T-cell (primary cell): ENCODE data around the gene TSPAN15. TPM values are rescaled to one million over a fixed set of nuclear protein-coding genes. Genes with fewer than 3 reads are reported as not detected.

Experiments used
- ATAC-seq, 4 experiments: fragments of 200-7000 bp in 3 of 4; fragments of 150-1000 bp in 1 of 4; cut with Tn5 transposase; replicated peaks in 1 of 4; 1 replicate in 3 of 4; 2 replicates in 1 of 4; pipeline ENCODE4 v1.10.0; 2021; ENCODE audit warnings: moderate library complexity in 3 of 4, mild to moderate bottlenecking in 2 of 4, moderate number of reproducible peaks in 1 of 4
- CTCF ChIA-PET, 2 donors: fragments of 300-600 bp; sonication (Branson Sonifier 250); formaldehyde crosslinking; loops; one replicate each; lab custom pipeline; 2022; ENCODE audit warnings: antibody characterized with exemption in 2 of 2; lab: Charles Lee
- POLR2A ChIA-PET, 2 donors: fragments of 300-600 bp; sonication (Branson Sonifier 250); formaldehyde crosslinking; loops; one replicate each; lab custom pipeline; 2022; ENCODE audit warnings: antibody characterized with exemption in 2 of 2; lab: Charles Lee
- DNase-seq, 35 experiments: peaks; one replicate each; pipeline versions ENCODE4 v3.0.0 to v3.0.0-alpha.2; 2013 to 2023
- H3K27ac ChIP-seq: one replicate; pipeline ENCODE4 v1.5.1; 2013; ENCODE audit warnings: low read length
- H3K27me3 ChIP-seq, 2 experiments: replicated peaks in 1 of 2; 1 replicate in 1 of 2; 2 replicates in 1 of 2; pipeline versions ENCODE4 v1.6.1 to v1.7.0; 2013; ENCODE audit warnings: low read length in 1 of 2, mixed read lengths in 1 of 2; ENCODE audit not compliant: control insufficient read depth in 2 of 2, insufficient read depth in 2 of 2; ENCODE audit errors: extremely low read depth in 1 of 2
- H3K36me3 ChIP-seq, 2 donors: 1 replicate in 1 of 2; 2 replicates in 1 of 2; pipeline versions ENCODE4 v1.6.1 to v1.7.0; 2013; ENCODE audit warnings: low read length in 1 of 2; ENCODE audit not compliant: control insufficient read depth in 2 of 2, insufficient read depth in 1 of 2; ENCODE audit errors: extremely low read depth in 1 of 2
- H3K4me1 ChIP-seq, 2 experiments: 1 replicate in 1 of 2; 2 replicates in 1 of 2; pipeline versions ENCODE4 v1.6.1 to v1.7.0; 2013; ENCODE audit warnings: low read length in 2 of 2, mixed read lengths in 1 of 2; ENCODE audit not compliant: insufficient read depth in 2 of 2, control insufficient read depth in 1 of 2; ENCODE audit errors: extremely low read depth in 1 of 2
- H3K4me3 ChIP-seq, 2 donors: 1 replicate in 1 of 2; 2 replicates in 1 of 2; pipeline versions ENCODE4 v1.5.1 to v1.7.0; 2013; ENCODE audit warnings: mild to moderate bottlenecking in 2 of 2, low read length in 1 of 2, moderate library complexity in 1 of 2; ENCODE audit not compliant: control insufficient read depth in 1 of 2; ENCODE audit errors: extremely low read depth in 1 of 2
- H3K9me3 ChIP-seq: 2 replicates; pipeline ENCODE4 v1.7.0; 2013
- H3K27ac Mint-ChIP-seq, 2 donors: one replicate each; pipeline ENCODE4 v1.8.0; 2020 to 2021; ENCODE audit warnings: mild to moderate bottlenecking in 2 of 2, mixed read lengths in 2 of 2
- H3K27me3 Mint-ChIP-seq, 2 donors: one replicate each; pipeline ENCODE4 v1.8.0; 2021 to 2022; ENCODE audit warnings: mixed read lengths in 2 of 2
- H3K36me3 Mint-ChIP-seq: one replicate; pipeline ENCODE4 v1.8.0; 2021; ENCODE audit warnings: mixed read lengths
- H3K4me1 Mint-ChIP-seq, 3 donors: one replicate each; pipeline ENCODE4 v1.8.0; 2020 to 2022; ENCODE audit warnings: mixed read lengths in 3 of 3, mild to moderate bottlenecking in 1 of 3
- H3K4me3 Mint-ChIP-seq, 3 donors: one replicate each; pipeline ENCODE4 v1.8.0; 2020 to 2022; ENCODE audit warnings: mild to moderate bottlenecking in 3 of 3, mixed read lengths in 3 of 3, moderate library complexity in 3 of 3
- H3K9me3 Mint-ChIP-seq, 3 donors: one replicate each; pipeline ENCODE4 v1.8.0; 2020 to 2022; ENCODE audit warnings: mixed read lengths in 3 of 3
- WGBS: methylation state at CpG from one replicate; pipeline ENCODE4 v1.1.5; 2013; ENCODE audit warnings: missing lambda C conversion rate; ENCODE audit not compliant: insufficient coverage; 5-methylcytosine and 5-hydroxymethylcytosine counted together
- total RNA-seq, 35 experiments: library from RNA in 6 of 35; stranded (reverse) in 6 of 35; fragments of 120-200 nt in 1 of 35; gene quantifications; one replicate each; pipeline versions ENCODE4 v1.2.1 to v1.2.4 and lab custom pipeline; 2013 to 2026

Gene TSPAN15
- total RNA-seq, 5 donors from 2014 or later (not counting 1 experiment from before 2014, with no cell fraction given) = 2.9 to 8.2 (median 6.2) TPM

DNA sequence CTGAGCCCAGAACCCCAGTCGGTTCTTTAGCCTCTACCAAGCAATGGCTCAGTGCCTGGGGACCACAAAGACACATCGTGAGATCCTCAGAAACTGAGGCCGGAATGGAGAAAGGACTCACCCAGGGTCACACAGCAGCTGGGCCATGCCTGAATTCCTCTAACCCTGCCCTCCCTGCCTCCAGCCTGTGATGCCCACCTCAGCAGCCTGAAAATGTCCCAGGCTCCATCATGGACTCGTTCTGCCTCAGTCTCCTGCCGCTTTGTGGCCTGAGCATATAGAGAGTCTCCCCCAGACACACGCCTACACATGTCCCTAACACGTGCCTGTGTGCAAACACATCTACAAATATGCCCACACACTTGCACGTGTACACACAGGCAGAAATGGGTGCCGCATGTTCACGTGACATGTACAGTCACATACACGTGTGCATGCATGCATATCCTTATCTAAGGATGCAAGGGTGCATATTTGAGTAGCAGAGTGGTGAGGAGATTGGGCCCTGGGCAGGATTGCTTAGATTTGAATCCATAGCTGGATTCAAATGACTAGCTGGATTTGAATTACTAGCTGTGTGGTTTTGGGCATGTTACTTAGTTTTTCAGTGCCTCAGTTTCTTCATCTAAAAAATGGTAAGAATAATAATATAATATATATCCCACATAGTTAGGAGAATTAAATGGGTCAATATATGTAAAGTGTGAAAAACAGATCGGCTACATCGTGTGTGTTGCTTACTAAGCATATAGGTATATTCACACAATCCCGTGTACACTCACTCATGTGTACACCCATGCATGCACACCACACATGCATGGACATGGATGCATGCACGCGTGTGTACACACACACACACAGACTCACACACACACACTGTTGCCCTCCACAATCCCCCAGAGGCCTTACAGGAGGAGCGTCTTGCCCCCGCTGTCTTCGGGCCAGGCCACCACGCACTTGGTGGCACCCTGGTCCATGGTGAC is 36.9 kb upstream of the TSPAN15 start:
- Mint-ChIP-seq H3K9me3 (no peaks in the 10 kb centered on the region), H3K4me3 (no peak overlapping the region), H3K27me3 (no peaks in the 10 kb centered on the region), H3K4me1 (peaks cover 0 to 8% (median 7%) of the 10 kb centered on the region in 3 donors), H3K36me3 (no peaks in the 10 kb centered on the region), H3K27ac (no peak overlapping the region)
- H3K4me1 ChIP-seq = peaks cover 0 to 7% of the 10 kb centered on the region in 2 experiments
- H3K9me3 ChIP-seq = no peaks in the 10 kb centered on the region
- H3K27me3 ChIP-seq = peaks cover 0 to 22% of the 10 kb centered on the region in 2 experiments
- no peak overlapping the region for H3K27ac ChIP-seq
- POLR2A ChIA-PET = no interaction called here
- H3K4me3 ChIP-seq = no peak overlapping the region
- ATAC-seq (no peak), DNase-seq (no peak)
- H3K36me3 ChIP-seq = no peaks in the 10 kb centered on the region
- CTCF ChIA-PET = interaction anchor here in 1 of 2 donors (0.6 kb wide), 1 partner anchor 93 kb away, joined by 3 read pairs; no protein-coding TSS in a partner anchor
- WGBS = 87% methylated on average over 13 of the region's 20 CpGs

DNA sequence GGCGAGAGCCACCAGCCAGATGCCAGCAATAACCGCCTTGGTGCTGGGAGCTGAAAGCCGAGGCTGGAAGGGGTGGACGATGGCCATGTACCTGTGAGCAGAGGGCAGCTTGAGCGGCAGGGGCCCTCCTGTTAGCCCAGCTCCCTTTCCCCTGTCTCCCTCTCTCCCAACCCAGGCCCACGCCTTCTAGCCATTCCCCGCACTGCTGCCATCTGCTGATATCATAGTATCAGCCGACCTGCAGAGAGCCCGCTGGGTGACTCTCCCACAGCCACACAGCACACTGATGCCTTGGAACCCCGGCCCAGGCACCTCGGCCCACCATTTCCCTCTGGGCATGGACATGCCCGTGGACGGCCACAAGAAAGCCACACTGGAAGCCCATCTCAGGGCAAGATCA is 36.2 kb upstream of the TSPAN15 start:
- no peak overlapping the region for H3K27ac Mint-ChIP-seq
- POLR2A ChIA-PET = no interaction called here

DNA sequence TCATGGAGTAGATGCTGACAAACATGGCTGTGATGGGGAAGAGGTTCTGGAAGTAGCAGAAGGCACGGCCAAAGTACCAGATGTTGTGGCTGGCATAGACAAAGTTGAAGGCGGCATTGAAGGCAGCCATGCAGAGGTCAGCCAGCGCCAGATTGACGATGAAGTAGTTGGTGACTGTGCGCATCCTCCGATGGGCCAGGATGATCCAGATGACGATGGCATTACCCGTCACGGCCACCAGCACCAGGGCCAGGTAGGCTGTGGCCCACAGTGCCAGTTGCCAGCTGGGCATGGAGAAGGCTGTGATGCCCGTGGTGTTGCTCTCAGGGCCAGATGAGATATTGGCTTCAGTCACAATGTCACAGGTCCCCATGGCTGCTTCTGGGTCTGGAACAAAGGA is 35.3 kb upstream of the TSPAN15 start:
- no peak overlapping the region for H3K27ac Mint-ChIP-seq
- ChIA-PET CTCF (no interaction called here), POLR2A (no interaction called here)
- no peaks in the 10 kb centered on the region for H3K9me3 Mint-ChIP-seq
- Histone ChIP-seq H3K4me3 (no peak overlapping the region), H3K36me3 (no peaks in the 10 kb centered on the region), H3K9me3 (no peaks in the 10 kb centered on the region), H3K4me1 (peaks cover 0 to 6% of the 10 kb centered on the region in 2 experiments), H3K27me3 (peaks cover 0 to 25% of the 10 kb centered on the region in 2 experiments), H3K27ac (no peak overlapping the region)
- peaks cover 0 to 4% (median 3%) of the 10 kb centered on the region in 3 donors for H3K4me1 Mint-ChIP-seq
- no peak for ATAC-seq
- H3K4me3 Mint-ChIP-seq = no peak overlapping the region
- no peak for DNase-seq
- no peaks in the 10 kb centered on the region for H3K36me3 Mint-ChIP-seq
- H3K27me3 Mint-ChIP-seq = no peaks in the 10 kb centered on the region
- 96% methylated on average over 10 of the region's 10 CpGs for WGBS

More for the DNA sequence above, 36.2 kb upstream of the TSPAN15 start:
- no peaks in the 10 kb centered on the region for H3K36me3 Mint-ChIP-seq
- H3K4me3 Mint-ChIP-seq = no peak overlapping the region
- WGBS = 90% methylated on average over 13 of the region's 13 CpGs
- H3K27me3 Mint-ChIP-seq = no peaks in the 10 kb centered on the region
- peaks cover 0 to 4% (median 3%) of the 10 kb centered on the region in 3 donors for H3K4me1 Mint-ChIP-seq
- no peaks in the 10 kb centered on the region for H3K36me3 ChIP-seq
- ATAC-seq (no peak), DNase-seq (no peak)
- H3K4me1 ChIP-seq = peaks cover 0 to 6% of the 10 kb centered on the region in 2 experiments
- no peak overlapping the region for H3K27ac ChIP-seq
- peaks cover 0 to 25% of the 10 kb centered on the region in 2 experiments for H3K27me3 ChIP-seq
- H3K4me3 ChIP-seq = no peak overlapping the region
- H3K9me3 Mint-ChIP-seq = no peaks in the 10 kb centered on the region
- CTCF ChIA-PET = no interaction called here
- no peaks in the 10 kb centered on the region for H3K9me3 ChIP-seq

- ChIA-PET POLR2A (no interaction called here), CTCF (interaction anchor here (0.6 to 0.8 kb wide), 3 partner anchors 9 to 98 kb away, joined by 4 to 9 read pairs (median 4); no protein-coding TSS in a partner anchor)
- Mint-ChIP-seq H3K9me3 (no peaks in the 10 kb centered on the region), H3K36me3 (no peaks in the 10 kb centered on the region), H3K4me1 (peaks cover 2 to 5% (median 4%) of the 10 kb centered on the region in 3 donors), H3K27me3 (no peaks in the 10 kb centered on the region), H3K4me3 (no peak within 1 kb of the TSS), H3K27ac (no peak within 1 kb of the TSS)
- Histone ChIP-seq H3K4me1 (peaks cover 0 to 9% of the 10 kb centered on the region in 2 experiments), H3K36me3 (no peaks in the 10 kb centered on the region), H3K27me3 (peaks cover 0 to 27% of the 10 kb centered on the region in 2 experiments), H3K4me3 (no peak within 1 kb of the TSS), H3K9me3 (no peaks in the 10 kb centered on the region), H3K27ac (no peak within 1 kb of the TSS)
- no peak for DNase-seq
- no peak for ATAC-seq
- 87% methylated on average over 10 of the region's 10 CpGs for WGBS
Measured at GRCh38 chr10:69416695-69417094, 34.6 kb upstream of the TSPAN15 start, which contains the start of gene TACR2. TSS of gene TACR2 (minus strand) at chr10:69416918. CDS start at chr10:69416323, 595 bp downstream.

- CTCF ChIA-PET = interaction anchor here (0.6 to 0.7 kb wide), 3 partner anchors 13 to 626 kb away, joined by 4 to 9 read pairs (median 4); no protein-coding TSS in a partner anchor
- WGBS = 81% methylated on average over 8 of the region's 11 CpGs
- no peak overlapping the region for H3K4me3 Mint-ChIP-seq
- Histone ChIP-seq H3K4me3 (no peak overlapping the region), H3K36me3 (no peaks in the 10 kb centered on the region), H3K27me3 (peaks cover 0 to 28% of the 10 kb centered on the region in 2 experiments), H3K9me3 (no peaks in the 10 kb centered on the region), H3K4me1 (peaks cover 0 to 16% of the 10 kb centered on the region in 2 experiments), H3K27ac (no peak overlapping the region)
- ATAC-seq = no peak
- POLR2A ChIA-PET = no interaction called here
- H3K9me3 Mint-ChIP-seq = no peaks in the 10 kb centered on the region
- no peak for DNase-seq
- H3K27me3 Mint-ChIP-seq = no peaks in the 10 kb centered on the region
- peaks cover 10 to 14% (median 11%) of the 10 kb centered on the region in 3 donors for H3K4me1 Mint-ChIP-seq
- no peaks in the 10 kb centered on the region for H3K36me3 Mint-ChIP-seq
- H3K27ac Mint-ChIP-seq = no peak overlapping the region
Measured at GRCh38 chr10:69417542-69417941, 33.7 kb upstream of the TSPAN15 start.

- ChIA-PET POLR2A (no interaction called here), CTCF (no interaction called here)
- H3K9me3 Mint-ChIP-seq = no peaks in the 10 kb centered on the region
Measured at GRCh38 chr10:69418052-69418752, 33.1 kb upstream of the TSPAN15 start.

More at GRCh38 chr10:69418052-69418752, 33.1 kb upstream of the TSPAN15 start:
- H3K4me1 ChIP-seq = peaks cover 0 to 18% of the 10 kb centered on the region in 2 experiments
- Mint-ChIP-seq H3K4me3 (no peak overlapping the region), H3K27ac (no peak overlapping the region), H3K4me1 (peaks cover 10 to 16% (median 12%) of the 10 kb centered on the region in 3 donors), H3K36me3 (no peaks in the 10 kb centered on the region), H3K27me3 (no peaks in the 10 kb centered on the region)
- ATAC-seq = no peak
- H3K27ac ChIP-seq = no peak overlapping the region
- DNase-seq = no peak
- H3K36me3 ChIP-seq = no peaks in the 10 kb centered on the region
- peaks cover 0 to 26% of the 10 kb centered on the region in 2 experiments for H3K27me3 ChIP-seq
- 75% methylated on average over 4 of the region's 8 CpGs for WGBS
- H3K9me3 ChIP-seq = no peaks in the 10 kb centered on the region
- no peak overlapping the region for H3K4me3 ChIP-seq
